RWPE1 (cell line): ENCODE results near the gene LCAT.

Experiments used
- CTCF ChIA-PET: fragments of 350-600 bp; sonication (Branson Sonifier 250); formaldehyde crosslinking; extraction: SDS; loops from one replicate; lab custom pipeline; 2021; lab: Yijun Ruan, JAX
- POLR2A ChIA-PET: fragments of 400-600 bp; formaldehyde crosslinking; extraction: SDS; loops from one replicate; lab custom pipeline; 2020; ENCODE audit warnings: antibody characterized with exemption; ENCODE audit not compliant: low non-redundant PET; lab: Yijun Ruan, JAX
- DNase-seq: peaks from one replicate; pipeline ENCODE4 v3.0.0; 2012; ENCODE audit warnings: low spot score
- H3K27ac ChIP-seq: fragments of 450-650 bp; 2 replicates; pipeline ENCODE4 v1.5.1; 2017
- CTCF ChIP-seq: fragments of 450-650 bp; conservative IDR thresholded peaks from 2 replicates; pipeline ENCODE4 v1.5.1; 2017; ENCODE audit warnings: low read depth, mild to moderate bottlenecking

The LCAT gene, protein sequence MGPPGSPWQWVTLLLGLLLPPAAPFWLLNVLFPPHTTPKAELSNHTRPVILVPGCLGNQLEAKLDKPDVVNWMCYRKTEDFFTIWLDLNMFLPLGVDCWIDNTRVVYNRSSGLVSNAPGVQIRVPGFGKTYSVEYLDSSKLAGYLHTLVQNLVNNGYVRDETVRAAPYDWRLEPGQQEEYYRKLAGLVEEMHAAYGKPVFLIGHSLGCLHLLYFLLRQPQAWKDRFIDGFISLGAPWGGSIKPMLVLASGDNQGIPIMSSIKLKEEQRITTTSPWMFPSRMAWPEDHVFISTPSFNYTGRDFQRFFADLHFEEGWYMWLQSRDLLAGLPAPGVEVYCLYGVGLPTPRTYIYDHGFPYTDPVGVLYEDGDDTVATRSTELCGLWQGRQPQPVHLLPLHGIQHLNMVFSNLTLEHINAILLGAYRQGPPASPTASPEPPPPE

GRCh38 chr16:67943619-67944504 lies at the start of gene LCAT:
LCAT (minus strand) TSS chr16:67944120; CDS start chr16:67944101, 19 bp downstream.
- CTCF ChIA-PET, result interaction anchor here (0.7 to 1.0 kb wide), 2 partner anchors 127 to 544 kb away, joined by 3 to 4 read pairs; no protein-coding TSS in a partner anchor
- no peak for DNase-seq
- TF ChIP-seq CTCF, result no peak
- POLR2A ChIA-PET, result no interaction called here
- H3K27ac ChIP-seq, result peak within 1 kb of the TSS; percentile 64

GRCh38 chr16:67993207-67994039 lies 49.5 kb upstream of the LCAT start:
- DNase-seq, result peak; percentile 72
- TF ChIP-seq CTCF, result peak; percentile 97
- H3K27ac ChIP-seq, result peak overlapping the region; percentile 53
- POLR2A ChIA-PET, result interaction anchor here (0.6 kb wide), 1 partner anchor 30 kb away, joined by 3 read pairs; no protein-coding TSS in a partner anchor
- CTCF ChIA-PET, result interaction anchor here (0.5 to 0.8 kb wide), 3 partner anchors 25 to 49 kb away, joined by 4 to 7 read pairs (median 5); no protein-coding TSS in a partner anchor

GRCh38 chr16:67992661-67993206 lies 48.8 kb upstream of the LCAT start:
- POLR2A ChIA-PET, result no interaction called here
- no peak for TF ChIP-seq CTCF
- CTCF ChIA-PET, result interaction anchor here (1.4 to 2.7 kb wide), 2 partner anchors 13 to 48 kb away, joined by 5 to 18 read pairs; no protein-coding TSS in a partner anchor
- H3K27ac ChIP-seq, result no peak overlapping the region
- DNase-seq, result no peak

DNA sequence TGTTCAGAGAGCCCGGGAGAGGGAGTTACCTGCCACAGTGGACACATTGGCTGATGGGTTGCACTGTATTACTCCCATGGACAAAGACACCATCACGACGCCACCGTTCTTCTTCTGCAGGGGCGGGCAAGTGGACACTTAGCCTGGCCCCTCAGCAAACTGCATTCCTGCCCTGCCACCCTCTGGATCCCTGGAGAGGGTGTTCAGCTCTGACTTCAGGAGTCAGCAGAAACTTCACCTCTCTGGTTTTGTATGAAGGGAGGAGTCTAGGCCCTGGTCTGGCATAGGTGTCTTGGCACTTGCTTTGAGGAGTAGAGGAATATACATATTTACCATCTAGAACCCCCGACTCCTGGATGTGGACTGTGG lies 46.1 kb upstream of the LCAT start:
- no peak for DNase-seq
- H3K27ac ChIP-seq, result no peak overlapping the region
- POLR2A ChIA-PET, result no interaction called here
- CTCF ChIA-PET, result interaction anchor here (2.7 kb wide), 1 partner anchor 51 kb away, joined by 18 read pairs; no protein-coding TSS in a partner anchor
- no peak for TF ChIP-seq CTCF

- ChIA-PET CTCF (interaction anchor here (0.6 to 1.1 kb wide), 4 partner anchors 42 to 277 kb away, joined by 3 to 6 read pairs (median 4); no protein-coding TSS in a partner anchor), POLR2A (no interaction called here)
- TF ChIP-seq CTCF, result no peak
- no peak for DNase-seq
- H3K27ac ChIP-seq, result no peak overlapping the region
Observed at GRCh38 chr16:67989322-67990017, 45.5 kb upstream of the LCAT start.
